Measurements from ENCODE around the gene GARIN5B.

The GARIN5B gene

GRCh38 chr19:55379174-55379573 lies 16.1 kb upstream of the GARIN5B start:
- H3K4me3 ChIP-seq (ENCODE audit: low read depth, low read length), result no peak overlapping the region
- TF ChIP-seq CTCF (IDR thresholded peaks at IDR 0.05; ENCODE audit: low read depth, low read length), result no peak

- TF ChIP-seq CTCF (IDR thresholded peaks at IDR 0.05; ENCODE audit: low read depth, low read length), result no peak
- H3K4me3 ChIP-seq (ENCODE audit: low read depth, low read length), result no peak overlapping the region
These were observed 14.5 kb upstream of the GARIN5B start for GRCh38 chr19:55377356-55378131.

- TF ChIP-seq CTCF (IDR thresholded peaks at IDR 0.05; ENCODE audit: low read depth, low read length), result no peak
- no peak within 1 kb of the TSS for H3K4me3 ChIP-seq (ENCODE audit: low read depth, low read length)
These were observed 13.3 kb upstream of the GARIN5B start, which contains the start of gene TMEM190 for GRCh38 chr19:55376241-55376933. Gene TMEM190, plus strand, starts transcription at chr19:55376826. Its CDS starts 28 bp downstream, at chr19:55376854.

- H3K4me3 ChIP-seq (ENCODE audit: low read depth, low read length), result no peak overlapping the region
- no peak for TF ChIP-seq CTCF (IDR thresholded peaks at IDR 0.05; ENCODE audit: low read depth, low read length)
These were observed 11.1 kb upstream of the GARIN5B start for GRCh38 chr19:55373993-55374757.

- TF ChIP-seq CTCF (IDR thresholded peaks at IDR 0.05; ENCODE audit: low read depth, low read length), result no peak
- no peak overlapping the region for H3K4me3 ChIP-seq (ENCODE audit: low read depth, low read length)
These were observed 10.4 kb upstream of the GARIN5B start for GRCh38 chr19:55373306-55373992.

GRCh38 chr19:55372316-55373081 lies 9.4 kb upstream of the GARIN5B start:
- TF ChIP-seq CTCF (IDR thresholded peaks at IDR 0.05; ENCODE audit: low read depth, low read length), result no peak
- no peak overlapping the region for H3K4me3 ChIP-seq (ENCODE audit: low read depth, low read length)
